HG02759 (cell line): Measurements from ENCODE around the gene HGF.
"Not testable (repeated sequence)": the region's sequence is repeated elsewhere in the genome, so short reads cannot be mapped to it uniquely, and the experiment has no call there.

Experiments
- ATAC-seq: cut with Tn5 transposase; IDR thresholded peaks from one replicate; pipeline ENCODE4 v1.9.1; 2021; ENCODE audit warnings: mild to moderate bottlenecking, moderate library complexity; ENCODE audit not compliant: unreplicated experiment

HGF gene

DNA sequence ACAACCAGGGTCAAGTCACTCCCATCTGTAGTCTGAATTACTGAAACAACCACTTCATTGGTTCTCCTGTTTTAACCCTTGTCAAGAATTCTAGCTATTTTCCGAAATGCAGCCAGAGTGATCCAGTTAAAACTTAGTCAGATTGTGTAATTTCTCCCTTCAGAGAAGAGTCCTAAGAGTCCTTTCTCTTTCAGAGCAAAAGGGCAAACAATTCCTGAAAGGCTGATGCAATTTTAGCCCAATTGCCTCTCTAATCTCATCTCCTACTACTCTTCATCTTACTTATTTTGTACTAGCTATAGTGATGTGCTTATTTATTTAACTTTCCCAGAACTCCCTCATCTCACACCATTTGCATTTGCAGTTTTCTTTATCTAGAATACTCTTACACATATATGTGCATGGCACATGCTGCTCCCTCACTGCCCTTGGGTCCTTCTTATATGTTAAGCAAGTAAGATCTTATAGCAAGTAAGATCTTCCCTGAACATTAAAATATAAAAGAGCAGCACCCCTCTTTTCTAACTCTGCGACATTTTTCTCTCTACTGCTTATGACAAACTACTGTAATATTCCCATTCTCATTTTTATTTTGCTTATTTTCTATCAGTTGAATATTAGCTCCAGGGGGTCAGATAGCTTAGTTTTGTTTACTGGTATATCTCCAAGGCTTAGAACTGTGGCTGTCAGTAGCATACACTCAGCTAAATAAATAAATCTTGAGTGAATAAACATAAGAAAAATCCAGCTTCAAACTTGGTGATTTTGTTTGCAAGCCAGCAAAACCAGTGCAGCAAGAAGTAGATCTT is 44.6 kb downstream of the HGF start:
- no peak for ATAC-seq

DNA sequence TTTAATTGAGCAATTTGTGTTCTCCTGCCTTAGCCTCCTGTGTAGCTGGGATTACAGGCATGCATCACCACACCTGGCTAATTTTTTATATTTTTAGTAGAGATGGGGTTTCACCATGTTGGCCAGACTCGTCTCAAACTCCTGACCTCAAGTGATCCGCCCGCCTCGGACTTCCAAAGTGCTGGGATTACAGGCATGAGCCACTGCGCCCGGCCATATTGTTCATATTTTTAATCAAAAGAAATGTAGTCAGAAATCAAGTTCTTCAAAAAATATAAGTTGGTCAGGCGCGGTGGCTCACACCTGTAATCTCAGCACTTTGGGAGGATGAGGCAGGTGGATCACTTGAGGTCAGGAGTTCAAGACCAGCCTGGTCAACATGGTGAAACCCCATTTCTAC is 47.6 kb downstream of the HGF start:
- ATAC-seq = not testable (repeated sequence)

DNA sequence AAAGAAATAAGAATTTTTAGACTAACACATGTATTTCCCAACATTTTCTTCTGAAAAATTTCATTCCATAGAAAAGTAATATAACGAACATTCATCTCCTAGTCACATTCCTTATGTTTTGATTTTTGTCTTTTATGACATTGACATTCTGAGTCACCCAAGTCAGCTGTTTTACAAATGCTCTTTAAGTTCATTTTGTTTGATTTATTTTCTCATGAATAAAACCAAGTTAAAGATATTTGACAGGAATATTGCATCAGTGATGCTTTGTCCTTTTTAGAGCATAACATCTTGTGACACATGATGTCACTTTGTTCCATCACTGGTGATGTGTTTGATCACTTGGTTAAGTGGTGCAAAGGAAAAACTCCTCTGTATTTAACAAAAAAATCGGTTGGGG is 48.4 kb downstream of the HGF start:
- ATAC-seq = no peak

DNA sequence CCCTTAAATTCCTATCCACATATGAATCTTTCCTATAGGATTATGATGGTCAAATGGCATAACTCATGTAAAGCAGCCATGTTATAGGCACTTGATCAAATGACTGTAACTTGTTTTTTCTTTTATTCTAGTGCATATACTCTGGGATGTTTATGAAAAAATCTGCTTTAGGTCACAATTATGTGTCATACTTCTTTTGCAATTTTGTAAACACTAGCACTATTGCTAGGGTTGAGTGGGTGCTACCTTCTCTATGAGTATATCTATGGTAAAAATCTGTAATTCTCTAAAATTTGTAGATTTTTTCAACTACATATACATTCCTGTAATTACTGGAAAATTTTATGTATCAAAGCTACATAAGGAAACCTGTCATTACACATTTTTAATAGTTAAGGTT is 50.0 kb downstream of the HGF start:
- ATAC-seq = no peak

DNA sequence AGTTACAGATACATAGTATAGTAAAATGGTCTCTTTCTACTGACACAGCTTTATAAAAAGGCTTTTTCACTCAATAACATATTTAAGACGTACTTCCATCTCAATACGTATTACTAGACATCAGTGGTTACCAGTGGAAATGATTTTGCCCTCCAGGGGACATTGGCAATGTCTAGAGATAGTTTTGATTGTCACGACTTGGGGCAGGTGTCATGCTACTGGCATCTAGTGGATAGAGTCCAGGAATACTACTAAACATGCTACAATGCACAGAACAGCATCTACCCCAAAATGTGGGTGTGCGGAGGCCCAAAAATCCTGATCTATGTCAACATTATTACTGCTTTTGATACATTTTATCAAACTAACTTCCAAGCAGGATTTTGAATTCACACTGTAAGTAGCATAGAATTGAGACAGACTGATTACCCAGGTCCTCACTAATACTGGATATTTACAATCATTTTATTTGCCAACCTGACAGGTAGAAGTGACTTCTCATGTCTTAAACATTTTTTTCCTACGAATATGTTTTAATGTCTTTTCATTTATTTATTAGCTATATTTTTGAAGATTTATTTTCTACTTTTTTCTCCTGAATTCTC is 53.8 kb downstream of the HGF start:
- no peak for ATAC-seq

DNA sequence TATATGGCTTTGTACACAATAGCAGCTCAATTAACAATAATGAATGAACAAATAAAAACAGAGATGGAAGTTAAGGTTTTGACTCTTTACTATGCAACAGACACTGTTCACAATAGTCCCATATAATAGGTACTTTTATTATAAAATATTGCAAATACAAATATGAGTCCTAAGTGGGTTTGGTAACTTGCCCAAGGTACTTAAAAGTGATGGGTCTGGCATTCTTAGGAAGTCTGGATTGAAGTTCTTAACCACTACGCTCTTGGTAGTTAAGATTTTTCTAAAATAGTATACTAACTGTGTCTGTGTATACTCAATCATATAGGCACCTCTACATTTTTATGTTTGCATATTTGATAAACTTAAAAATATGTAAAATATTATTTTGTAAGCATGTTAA is 55.5 kb downstream of the HGF start:
- no peak for ATAC-seq

DNA sequence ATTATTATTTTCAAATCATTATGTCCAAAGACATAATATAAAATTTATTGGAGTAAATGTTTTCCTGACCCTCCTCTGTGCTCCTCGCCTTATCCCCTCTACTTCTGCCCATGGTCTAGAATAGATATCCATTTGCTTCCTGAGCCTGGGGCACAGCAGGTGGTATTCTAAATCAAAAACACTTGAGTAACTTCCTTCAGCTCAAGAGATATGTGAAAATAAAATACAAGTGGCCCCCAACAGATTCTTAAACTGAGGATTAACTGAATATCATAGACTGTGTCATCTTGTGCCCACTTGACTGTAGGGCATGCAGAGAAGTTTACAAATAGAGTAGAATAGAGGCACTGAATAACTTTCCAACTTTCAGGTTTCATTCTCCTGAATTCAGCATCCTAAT is 59.1 kb downstream of the HGF start:
- no peak for ATAC-seq

DNA sequence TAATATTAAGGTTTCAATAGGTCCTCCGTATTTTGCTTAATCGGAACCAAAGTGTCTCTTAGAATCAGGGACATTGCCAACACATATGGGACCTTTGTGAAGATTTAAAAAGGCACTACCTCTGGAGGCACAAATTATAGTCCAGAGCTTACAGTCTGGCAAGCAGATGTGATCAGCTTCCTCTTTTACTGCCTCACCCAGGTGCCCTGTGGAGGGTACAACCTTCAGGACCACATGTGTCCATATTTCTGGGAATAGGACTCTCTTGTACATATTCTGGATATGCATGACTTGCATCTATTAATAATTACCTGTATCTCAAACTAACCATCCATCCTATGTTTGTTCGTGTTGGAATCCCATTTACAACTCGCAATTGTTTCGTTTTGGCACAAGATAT is 60.0 kb downstream of the HGF start:
- no peak for ATAC-seq

DNA sequence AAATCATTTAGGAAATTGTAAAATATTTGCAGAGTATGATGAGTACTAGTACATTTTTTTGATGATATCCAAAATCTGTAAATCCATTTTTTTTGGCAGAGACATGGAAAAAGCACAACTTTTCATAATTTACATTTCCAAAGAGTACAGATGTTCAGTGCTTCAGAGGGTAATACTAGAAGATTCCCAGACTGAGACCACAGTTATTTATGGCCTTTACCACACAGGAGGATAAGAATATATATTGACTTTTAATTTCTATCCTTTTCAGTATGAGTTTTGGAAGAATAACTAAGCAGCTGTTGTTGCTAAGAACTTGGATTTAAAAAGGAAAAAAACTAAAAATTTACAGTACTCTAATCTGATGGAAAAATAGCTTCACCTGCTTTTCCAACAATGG is 61.9 kb downstream of the HGF start:
- ATAC-seq = no peak

DNA sequence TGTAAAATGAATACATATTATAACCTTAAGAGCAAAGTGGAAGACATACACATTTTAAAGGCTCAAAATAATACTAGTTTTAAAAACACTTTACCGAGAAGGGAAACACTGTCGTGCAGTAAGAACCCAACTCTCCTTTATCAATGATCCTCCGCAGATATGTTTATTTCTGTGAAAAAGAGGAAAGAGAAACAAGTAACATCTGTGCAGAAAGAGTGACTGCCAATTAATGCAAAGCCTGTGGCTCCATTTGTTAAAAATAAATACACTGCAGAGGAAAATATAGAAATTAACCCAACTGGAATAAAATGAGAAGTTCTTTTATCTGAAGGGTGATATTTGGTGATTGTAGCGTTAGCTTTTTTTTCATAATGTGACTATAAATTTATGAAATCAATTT is 62.7 kb downstream of the HGF start:
- no peak for ATAC-seq

DNA sequence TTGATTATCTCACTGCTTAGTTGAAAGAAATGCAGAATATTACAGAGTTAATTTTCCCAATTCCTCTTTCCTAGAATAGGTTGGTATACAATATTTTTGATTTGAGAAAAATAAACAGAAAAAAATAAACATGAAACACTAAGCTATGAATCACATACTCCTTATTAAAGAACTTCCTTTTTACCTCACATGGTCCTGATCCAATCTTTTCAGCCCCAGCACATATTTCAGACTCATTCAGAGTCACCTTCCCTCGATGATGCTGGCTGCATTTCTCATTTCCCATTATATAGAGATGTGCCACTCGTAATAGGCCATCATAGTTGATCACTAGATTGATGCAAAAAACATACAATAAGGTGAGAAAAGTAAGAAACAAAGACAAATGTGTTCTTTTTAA is 64.6 kb downstream of the HGF start:
- no peak for ATAC-seq

DNA sequence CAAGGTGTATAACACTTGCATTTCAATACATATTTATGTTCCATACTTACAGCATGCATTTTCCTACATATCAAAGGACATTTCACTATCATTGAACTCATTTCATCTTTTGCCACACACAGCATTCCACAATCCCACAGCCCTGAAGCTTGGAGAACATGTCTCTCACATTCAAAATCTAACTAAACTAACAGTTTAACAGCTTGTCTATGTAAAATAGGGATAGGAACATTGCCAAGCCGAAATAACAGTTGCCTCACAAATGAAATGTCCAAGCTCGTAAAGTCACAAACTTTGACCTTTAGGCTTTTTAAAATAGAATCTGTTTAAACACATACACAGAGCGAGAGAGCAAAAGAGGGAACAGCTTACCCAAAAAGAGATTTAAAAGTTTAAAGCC is 65.3 kb downstream of the HGF start:
- ATAC-seq = no peak

DNA sequence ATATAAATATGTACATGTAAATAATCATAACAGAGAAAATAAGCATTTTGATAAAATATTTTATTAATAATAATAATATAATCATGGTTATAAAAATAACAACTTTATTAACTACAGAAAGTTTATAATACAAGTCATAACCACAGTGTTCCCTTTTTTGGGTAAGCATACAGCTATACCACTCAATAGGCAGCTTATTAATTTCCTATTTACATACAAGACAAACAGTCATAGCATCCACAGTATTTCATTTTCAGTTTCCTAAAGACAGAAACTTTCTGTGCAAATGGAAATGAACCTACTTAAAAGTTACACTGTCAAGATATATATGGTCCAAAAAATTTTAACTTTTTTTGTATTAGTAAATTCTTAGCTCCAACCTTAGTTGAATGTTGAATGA is 70.9 kb downstream of the HGF start:
- ATAC-seq = no peak

DNA sequence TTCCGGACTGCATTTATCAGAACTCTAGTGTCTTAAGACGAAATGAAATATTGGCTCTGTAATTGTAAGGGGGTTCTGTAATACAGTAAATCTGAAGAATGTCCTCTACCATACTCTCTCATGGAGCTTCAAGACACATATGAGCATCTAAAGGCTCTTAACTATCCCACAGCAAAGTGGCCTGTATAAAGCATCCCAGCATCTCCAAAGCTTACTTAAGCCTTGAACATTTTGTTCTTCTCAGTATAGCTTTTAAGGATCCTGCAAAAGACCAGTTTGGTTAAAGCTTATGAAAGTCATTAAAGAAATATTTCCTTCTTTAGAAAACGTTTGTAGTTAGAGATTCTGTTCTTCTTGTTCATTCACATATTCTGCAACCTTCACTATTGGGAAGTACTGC is 75.1 kb downstream of the HGF start:
- ATAC-seq = no peak

DNA sequence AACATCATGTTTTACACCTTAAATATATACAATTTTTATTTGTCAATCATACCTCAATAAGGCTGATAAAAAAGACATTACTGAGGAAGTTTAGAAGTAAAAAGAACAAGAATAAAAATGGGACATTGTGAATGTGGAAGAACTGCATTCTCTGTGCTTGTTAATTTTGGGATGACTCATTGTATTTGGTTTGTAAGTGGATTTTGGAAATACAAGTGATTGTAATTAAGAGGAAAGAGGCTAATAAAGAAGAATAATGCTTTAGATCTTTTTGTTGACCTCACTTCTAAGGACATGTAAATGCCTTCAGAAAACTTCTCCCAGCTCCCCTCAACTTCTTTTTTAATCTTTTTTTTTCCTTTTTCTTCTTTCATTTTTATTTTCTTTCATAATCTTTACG is 76.0 kb downstream of the HGF start:
- ATAC-seq = no peak

DNA sequence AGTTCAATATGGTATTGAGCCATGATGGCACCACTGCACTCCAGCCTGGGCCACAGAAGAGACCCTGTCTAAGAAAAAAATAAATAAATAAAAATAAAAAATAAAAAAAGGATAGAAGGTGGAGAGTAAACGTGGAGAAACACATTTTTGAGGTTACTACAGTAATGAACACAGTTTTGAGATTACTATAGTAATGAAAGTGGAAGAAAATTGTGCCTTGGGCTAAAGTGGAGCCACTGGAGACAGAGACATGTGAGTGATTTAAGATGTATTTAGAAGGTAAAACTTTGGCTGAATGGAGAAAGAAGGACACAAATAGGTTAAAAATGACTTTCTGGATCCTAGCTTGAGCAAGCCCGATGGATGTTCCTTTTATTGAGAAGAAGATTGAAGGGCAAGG is 76.8 kb downstream of the HGF start:
- no peak for ATAC-seq

DNA sequence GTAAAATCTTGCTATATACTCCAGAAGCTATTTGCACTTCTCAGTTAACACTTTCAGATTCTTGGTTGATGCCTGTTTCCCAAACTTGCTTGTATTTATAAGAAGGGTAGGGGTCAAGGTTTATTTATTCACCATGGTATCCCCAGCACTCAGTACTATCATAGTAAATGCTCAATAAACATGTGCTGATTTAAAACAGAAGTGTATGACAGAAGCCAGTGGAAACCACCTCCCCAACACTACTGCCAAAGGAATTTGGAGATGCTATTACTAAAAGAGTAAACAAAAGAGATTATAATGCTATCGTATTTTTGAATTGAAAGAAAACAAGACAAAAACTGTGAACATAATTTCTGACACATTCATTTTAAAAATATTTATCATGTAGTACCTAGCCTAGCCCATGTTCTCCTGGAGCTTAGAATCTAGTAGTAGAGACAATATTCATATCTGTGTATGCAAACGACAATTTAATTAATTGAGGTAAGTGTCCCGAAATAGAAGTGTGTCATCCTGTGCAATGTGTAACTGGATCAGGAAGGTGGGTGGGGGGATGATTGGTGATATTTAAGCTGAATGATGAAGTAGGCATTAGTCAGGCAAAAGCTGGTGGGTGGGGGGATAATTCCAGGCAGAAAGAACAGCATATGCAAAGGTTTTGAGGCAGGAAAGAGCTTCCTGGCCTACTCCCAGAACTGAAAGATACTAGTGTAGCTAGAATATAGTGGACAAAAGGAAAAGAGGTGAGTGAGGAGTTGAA is 77.5 kb downstream of the HGF start:
- no peak for ATAC-seq

DNA sequence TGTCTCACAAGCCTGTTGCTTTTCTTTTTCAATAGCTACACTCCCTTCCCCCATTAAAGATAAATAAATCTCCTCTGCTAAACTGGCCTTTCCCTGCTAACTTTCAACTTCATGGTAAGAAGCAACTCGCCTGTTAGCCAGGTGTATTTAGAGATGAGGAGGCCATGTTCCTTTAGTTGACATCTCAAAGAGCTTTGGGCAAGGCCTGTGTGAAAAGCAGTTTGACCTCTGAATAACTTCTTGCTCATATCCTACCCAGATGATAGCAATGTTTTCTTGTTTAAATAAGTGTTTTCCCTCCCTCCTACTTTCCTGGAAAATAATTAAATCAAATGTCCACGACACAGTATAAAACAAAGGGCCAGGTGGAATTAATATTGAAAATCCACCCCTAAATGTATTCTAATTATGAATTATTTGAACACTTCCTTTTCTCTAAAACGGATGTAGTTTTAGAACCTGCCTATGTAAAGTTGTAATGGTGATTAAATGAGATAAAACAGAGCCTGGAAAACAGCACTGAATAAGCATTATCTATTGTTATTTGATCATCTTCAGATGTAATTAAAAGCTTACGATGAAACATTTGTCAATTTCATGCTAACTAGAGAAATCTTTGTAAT is 78.5 kb downstream of the HGF start:
- no peak for ATAC-seq

DNA sequence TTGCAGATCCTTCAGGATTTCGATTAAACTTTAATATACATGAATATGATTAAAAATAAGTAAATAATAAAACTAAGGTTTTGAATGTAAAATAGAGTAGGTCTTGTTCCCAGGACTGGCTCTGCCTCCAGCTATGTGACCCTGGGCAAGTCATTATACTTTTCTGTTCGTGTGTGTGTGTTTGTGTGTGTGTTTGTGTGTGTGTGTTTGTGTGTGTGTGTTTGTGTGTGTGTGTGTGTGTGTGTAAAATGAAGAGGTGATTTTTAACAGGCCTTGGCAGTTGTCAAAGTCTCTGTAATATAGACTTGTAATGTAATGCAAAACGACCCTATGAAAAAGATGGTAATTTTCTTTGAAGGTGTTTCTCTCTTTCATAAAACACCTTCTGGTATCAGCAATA is 79.2 kb downstream of the HGF start:
- ATAC-seq = no peak

DNA sequence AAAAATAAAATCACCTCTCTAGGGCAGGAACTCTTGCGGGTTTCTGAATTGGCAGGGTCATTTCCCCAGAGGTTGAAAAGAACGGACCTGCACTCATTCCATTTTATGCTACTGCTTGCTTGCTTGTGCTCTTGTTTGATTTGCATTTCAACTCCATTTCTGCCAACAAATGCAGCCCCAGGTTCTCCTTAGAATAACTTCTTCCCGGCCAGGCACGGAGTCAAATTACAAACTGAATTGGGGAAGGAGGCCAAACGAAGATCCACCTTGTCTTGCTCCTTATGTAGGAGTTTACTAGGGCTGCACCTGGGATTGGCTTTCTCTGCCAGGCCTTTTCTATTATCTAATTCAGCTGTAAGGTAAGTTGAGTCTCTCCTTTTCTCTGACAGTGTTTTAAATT is 79.6 kb downstream of the HGF start:
- ATAC-seq = no peak

DNA sequence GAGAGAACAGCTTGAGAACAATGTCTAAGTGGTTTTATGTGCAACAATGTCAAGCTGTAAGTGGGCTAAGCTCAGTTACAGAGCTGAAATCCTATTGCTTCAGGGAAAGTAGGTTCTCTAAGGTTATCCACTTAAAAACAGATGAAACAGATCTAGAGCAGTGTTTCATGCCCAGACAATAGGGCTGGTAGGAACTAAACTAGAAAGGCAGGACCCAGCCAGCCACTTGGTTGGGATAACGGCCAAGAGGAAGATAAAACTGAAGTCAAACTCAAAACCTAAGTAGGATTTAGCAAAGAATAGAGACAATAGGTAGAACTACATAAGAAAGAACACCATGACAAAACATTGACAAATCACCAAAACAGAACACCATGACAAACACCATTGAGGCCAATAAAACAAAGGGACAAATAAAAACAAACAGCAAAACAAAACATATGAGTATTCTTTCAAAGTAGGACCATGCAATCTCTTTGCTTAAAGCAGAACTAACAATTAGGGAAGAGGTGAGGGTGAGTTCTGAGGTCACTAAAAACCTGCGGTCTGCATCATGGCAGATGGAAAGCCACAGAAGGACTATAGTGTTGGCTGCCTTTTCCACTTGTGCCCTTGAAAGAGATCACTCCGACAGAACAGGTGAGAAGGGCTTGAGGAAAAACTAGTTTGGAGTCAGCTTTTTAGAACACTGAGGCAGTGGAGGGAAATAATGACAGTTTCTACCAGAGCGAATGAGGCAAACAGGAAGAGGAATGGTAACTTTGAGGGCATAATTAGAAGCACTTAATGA is 81.0 kb downstream of the HGF start:
- no peak for ATAC-seq
